ENCODE data around the gene PKD1L1. TPM values are rescaled to one million over a fixed set of nuclear protein-coding genes. Genes with fewer than 3 reads are reported as not detected.
"Not testable (repeated sequence)": the region's sequence is repeated elsewhere in the genome, so short reads cannot be mapped to it uniquely, and the experiment has no call there.

The PKD1L1 gene
- total RNA-seq, 2 donors from 2014 or later = 0.13 to 0.20 TPM

DNA sequence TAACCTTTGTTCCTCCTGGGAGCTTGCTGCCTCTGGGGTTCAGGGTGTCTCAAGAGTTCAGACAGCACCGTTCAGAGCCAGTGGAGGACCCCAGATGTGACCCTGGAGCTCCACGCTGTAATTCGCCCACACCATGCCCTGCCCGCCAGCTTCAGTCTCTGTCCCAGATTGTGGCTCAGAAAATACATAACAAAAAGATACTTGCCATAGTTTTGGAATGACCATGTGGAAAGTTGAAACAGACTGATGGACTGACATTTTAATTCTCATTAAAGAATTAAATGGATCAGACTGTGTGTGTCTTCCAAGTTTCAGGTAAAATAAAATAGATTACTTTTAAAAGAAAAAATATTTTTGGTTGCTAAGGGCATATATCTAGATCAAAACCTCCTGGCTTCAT lies 191.6 kb downstream of the PKD1L1 start:
- Histone ChIP-seq H3K27ac (ENCODE audit: low read depth, low read length) (no peak overlapping the region), H3K4me1 (ENCODE audit: control insufficient read depth, insufficient read depth, low read length) (no peaks in the 10 kb centered on the region), H3K9ac (ENCODE audit: extremely low read depth, low read length, poor library complexity, severe bottlenecking) (no peak overlapping the region), H3K9me3 (ENCODE audit: control insufficient read depth, low read length) (no peaks in the 10 kb centered on the region), H3K27me3 (ENCODE audit: control insufficient read depth, insufficient read depth, low read length, poor library complexity, severe bottlenecking) (no peaks in the 10 kb centered on the region), H3K4me3 (ENCODE audit: low read length) (no peak overlapping the region), H3K36me3 (ENCODE audit: control insufficient read depth, insufficient read depth, low read length) (no peaks in the 10 kb centered on the region)
- no peak for DNase-seq
- H3K27ac Mint-ChIP-seq = no peak overlapping the region
- no peaks in the 10 kb centered on the region for H3K36me3 Mint-ChIP-seq (ENCODE audit: low read depth)
- H3K27me3 Mint-ChIP-seq (ENCODE audit: insufficient read depth) = no peaks in the 10 kb centered on the region
- H3K4me3 Mint-ChIP-seq = no peak overlapping the region
- WGBS, 2 experiments (ENCODE audit: insufficient coverage in 1 of 2, insufficient read length in 1 of 2) = 94 to 100% methylated on average over 4 of the region's 4 CpGs
- no peaks in the 10 kb centered on the region for H3K4me1 Mint-ChIP-seq
- TF ChIP-seq, protein P1, sequence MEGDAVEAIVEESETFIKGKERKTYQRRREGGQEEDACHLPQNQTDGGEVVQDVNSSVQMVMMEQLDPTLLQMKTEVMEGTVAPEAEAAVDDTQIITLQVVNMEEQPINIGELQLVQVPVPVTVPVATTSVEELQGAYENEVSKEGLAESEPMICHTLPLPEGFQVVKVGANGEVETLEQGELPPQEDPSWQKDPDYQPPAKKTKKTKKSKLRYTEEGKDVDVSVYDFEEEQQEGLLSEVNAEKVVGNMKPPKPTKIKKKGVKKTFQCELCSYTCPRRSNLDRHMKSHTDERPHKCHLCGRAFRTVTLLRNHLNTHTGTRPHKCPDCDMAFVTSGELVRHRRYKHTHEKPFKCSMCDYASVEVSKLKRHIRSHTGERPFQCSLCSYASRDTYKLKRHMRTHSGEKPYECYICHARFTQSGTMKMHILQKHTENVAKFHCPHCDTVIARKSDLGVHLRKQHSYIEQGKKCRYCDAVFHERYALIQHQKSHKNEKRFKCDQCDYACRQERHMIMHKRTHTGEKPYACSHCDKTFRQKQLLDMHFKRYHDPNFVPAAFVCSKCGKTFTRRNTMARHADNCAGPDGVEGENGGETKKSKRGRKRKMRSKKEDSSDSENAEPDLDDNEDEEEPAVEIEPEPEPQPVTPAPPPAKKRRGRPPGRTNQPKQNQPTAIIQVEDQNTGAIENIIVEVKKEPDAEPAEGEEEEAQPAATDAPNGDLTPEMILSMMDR (conservative IDR thresholded peaks at IDR 0.05) = no peak
- H3K9me3 Mint-ChIP-seq = no peaks in the 10 kb centered on the region

DNA sequence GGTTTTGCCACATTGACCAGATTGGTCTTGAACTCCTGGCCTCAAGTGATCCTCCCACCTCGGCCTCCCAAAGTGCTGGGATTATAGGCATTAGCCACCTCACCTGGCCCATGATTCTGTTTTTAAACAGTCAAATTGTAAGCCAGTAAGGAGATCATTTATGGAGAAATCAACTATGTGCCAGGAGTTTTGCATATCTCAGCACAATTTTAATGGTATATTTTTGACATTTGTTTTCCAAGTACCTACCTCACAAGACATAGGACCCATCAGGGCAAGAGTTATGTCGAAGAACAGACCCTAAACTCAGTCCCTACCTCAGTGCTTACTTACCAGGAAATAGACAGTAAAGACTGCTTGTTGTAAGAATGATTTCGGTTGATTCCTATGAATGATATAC lies 193.0 kb downstream of the PKD1L1 start:
- H3K4me1 Mint-ChIP-seq = no peaks in the 10 kb centered on the region

GRCh38 chr7:47751724-47752123 lies 196.5 kb downstream of the PKD1L1 start:
- not testable (repeated sequence) for H3K9me3 Mint-ChIP-seq

More for the DNA sequence above, 193.0 kb downstream of the PKD1L1 start:
- no peak overlapping the region for H3K27ac Mint-ChIP-seq
- Histone ChIP-seq H3K4me3 (ENCODE audit: low read length) (no peak overlapping the region), H3K4me1 (ENCODE audit: control insufficient read depth, insufficient read depth, low read length) (no peaks in the 10 kb centered on the region), H3K27ac (ENCODE audit: low read depth, low read length) (no peak overlapping the region), H3K36me3 (ENCODE audit: control insufficient read depth, insufficient read depth, low read length) (no peaks in the 10 kb centered on the region), H3K9ac (ENCODE audit: extremely low read depth, low read length, poor library complexity, severe bottlenecking) (no peak overlapping the region), H3K27me3 (ENCODE audit: control insufficient read depth, insufficient read depth, low read length, poor library complexity, severe bottlenecking) (no peaks in the 10 kb centered on the region), H3K9me3 (ENCODE audit: control insufficient read depth, low read length) (no peaks in the 10 kb centered on the region)
- WGBS, 2 experiments (ENCODE audit: insufficient coverage in 1 of 2, insufficient read length in 1 of 2) = 81 to 95% methylated on average over 2 to 3 of the region's 3 CpGs
- H3K4me3 Mint-ChIP-seq = no peak overlapping the region
- no peak for DNase-seq
- H3K36me3 Mint-ChIP-seq (ENCODE audit: low read depth) = no peaks in the 10 kb centered on the region
- H3K27me3 Mint-ChIP-seq (ENCODE audit: insufficient read depth) = no peaks in the 10 kb centered on the region
- TF ChIP-seq, protein P1 (conservative IDR thresholded peaks at IDR 0.05) = no peak
- H3K9me3 Mint-ChIP-seq = no peaks in the 10 kb centered on the region

DNA sequence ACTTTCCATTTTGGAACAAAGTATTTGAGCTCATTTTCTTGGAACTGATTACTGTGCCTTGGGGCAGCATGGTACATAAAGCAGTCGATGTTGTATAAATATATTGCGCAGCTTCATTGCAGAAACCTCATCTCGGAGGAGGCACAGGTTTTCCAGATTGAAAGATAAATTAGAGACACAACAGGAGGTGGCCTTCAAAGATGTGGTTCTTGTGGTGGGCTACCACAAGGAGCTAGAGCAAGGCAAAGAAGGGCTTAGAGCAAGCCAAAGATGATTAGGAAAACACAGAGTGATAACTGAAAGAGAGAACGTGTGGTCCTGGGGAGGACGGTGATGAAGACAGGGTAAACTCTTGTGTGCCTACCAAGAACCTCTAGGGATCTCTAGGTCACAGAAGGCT lies 197.2 kb downstream of the PKD1L1 start:
- Mint-ChIP-seq H3K27me3 (ENCODE audit: insufficient read depth) (peaks cover 4% of the 10 kb centered on the region), H3K9me3 (no peaks in the 10 kb centered on the region), H3K36me3 (ENCODE audit: low read depth) (no peaks in the 10 kb centered on the region), H3K27ac (no peak overlapping the region), H3K4me3 (no peak overlapping the region), H3K4me1 (no peaks in the 10 kb centered on the region)
- no peak overlapping the region for H3K27ac ChIP-seq (ENCODE audit: low read depth, low read length)
- DNase-seq = no peak
- no peaks in the 10 kb centered on the region for H3K36me3 ChIP-seq (ENCODE audit: control insufficient read depth, insufficient read depth, low read length)
- no peak overlapping the region for H3K9ac ChIP-seq (ENCODE audit: extremely low read depth, low read length, poor library complexity, severe bottlenecking)
- no peak overlapping the region for H3K4me3 ChIP-seq (ENCODE audit: low read length)
- 74 to 76% methylated on average over 5 of the region's 5 CpGs for WGBS, 2 experiments (ENCODE audit: insufficient coverage in 1 of 2, insufficient read length in 1 of 2)
- H3K27me3 ChIP-seq (ENCODE audit: control insufficient read depth, insufficient read depth, low read length, poor library complexity, severe bottlenecking) = no peaks in the 10 kb centered on the region
- TF ChIP-seq, protein P1 (conservative IDR thresholded peaks at IDR 0.05) = no peak
- H3K9me3 ChIP-seq (ENCODE audit: control insufficient read depth, low read length) = no peaks in the 10 kb centered on the region
- no peaks in the 10 kb centered on the region for H3K4me1 ChIP-seq (ENCODE audit: control insufficient read depth, insufficient read depth, low read length)

More at GRCh38 chr7:47751724-47752123, 196.5 kb downstream of the PKD1L1 start:
- H3K4me1 Mint-ChIP-seq; H3K27me3 ChIP-seq (ENCODE audit: control insufficient read depth, insufficient read depth, low read length, poor library complexity, severe bottlenecking); H3K4me1 ChIP-seq (ENCODE audit: control insufficient read depth, insufficient read depth, low read length); H3K27ac ChIP-seq (ENCODE audit: low read depth, low read length); H3K27ac Mint-ChIP-seq; DNase-seq; H3K4me3 Mint-ChIP-seq; H3K36me3 ChIP-seq (ENCODE audit: control insufficient read depth, insufficient read depth, low read length); H3K36me3 Mint-ChIP-seq (ENCODE audit: low read depth); H3K4me3 ChIP-seq (ENCODE audit: low read length); H3K9me3 ChIP-seq (ENCODE audit: control insufficient read depth, low read length); H3K27me3 Mint-ChIP-seq (ENCODE audit: insufficient read depth); H3K9ac ChIP-seq (ENCODE audit: extremely low read depth, low read length, poor library complexity, severe bottlenecking): not testable (repeated sequence)
- 77 to 96% methylated on average over 4 to 5 of the region's 5 CpGs for WGBS, 2 experiments (ENCODE audit: insufficient coverage in 1 of 2, insufficient read length in 1 of 2)
